ENCODE data around the gene EYS.

Gene EYS

DNA sequence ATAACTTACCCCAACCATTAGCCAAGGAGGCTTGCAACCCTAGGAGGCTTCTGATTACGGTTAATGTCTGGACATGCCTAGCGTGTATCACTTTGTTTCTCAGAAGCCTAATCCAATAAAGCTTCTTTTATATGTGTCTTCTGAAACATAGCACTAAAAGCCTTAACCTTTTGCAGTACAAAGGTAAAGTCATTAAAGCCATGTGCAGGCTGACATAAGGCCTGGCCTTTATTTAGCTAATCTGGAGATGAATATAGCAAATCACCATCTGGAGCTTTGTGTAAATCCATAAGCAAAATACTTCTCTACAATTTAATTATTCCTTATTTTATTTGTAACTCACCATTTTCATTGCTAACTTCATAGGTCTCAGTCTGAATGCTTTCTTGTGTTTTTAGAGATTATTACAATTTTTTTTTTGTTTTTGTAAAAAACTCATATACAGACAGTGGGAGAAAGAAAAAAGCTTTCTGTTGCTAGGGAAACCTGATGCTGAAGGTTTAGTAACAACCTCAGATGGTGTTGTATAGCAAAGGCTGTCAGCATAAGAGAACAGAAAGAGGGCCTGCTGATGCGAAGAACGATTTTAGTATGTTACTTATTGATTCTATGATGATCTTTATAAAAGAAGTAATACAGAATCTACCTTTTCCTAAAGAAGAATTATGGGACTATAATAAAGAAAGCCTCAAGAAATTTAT is at the start of gene EYS:
TSS of gene EYS (minus strand) at position 101 of the 701 bp plus-strand sequence. CDS start 211,816 bp downstream, outside the sequence.
- Histone ChIP-seq H3K27ac (ENCODE audit: low read depth, low read length) (no peak within 1 kb of the TSS), H3K4me3 (ENCODE audit: low read depth in 1 of 2, low read length in 2 of 2) (no peak within 1 kb of the TSS)

DNA sequence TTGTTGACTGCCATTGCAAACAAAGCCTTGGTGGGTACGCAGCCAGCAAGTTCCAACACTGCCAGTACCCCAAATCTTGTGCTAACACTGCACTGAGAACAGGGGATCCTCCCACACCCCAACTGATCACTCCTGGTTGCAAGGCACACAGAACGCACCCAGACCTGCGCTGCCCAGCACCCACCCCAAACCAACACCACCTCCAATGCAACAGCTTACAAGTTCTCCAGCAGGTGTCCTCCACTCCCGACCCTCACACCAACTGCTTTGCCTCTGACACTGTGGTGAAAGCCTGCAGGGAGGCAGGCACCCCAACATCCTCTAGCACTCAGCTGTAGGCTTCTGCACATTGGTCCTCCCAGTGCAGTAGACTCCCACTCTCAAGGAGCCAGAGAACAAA is 39.3 kb upstream of the EYS start:
- no peaks in the 10 kb centered on the region for H3K27me3 ChIP-seq (ENCODE audit: control insufficient read depth in 1 of 2, insufficient read depth in 2 of 2, low read length in 2 of 2)

More for the DNA sequence above, at the start of gene EYS:
- Histone ChIP-seq H3K36me3 (ENCODE audit: control insufficient read depth in 1 of 2, insufficient read depth in 2 of 2, low read length in 2 of 2) (no peaks in the 10 kb centered on the region), H3K27me3 (ENCODE audit: control insufficient read depth in 1 of 2, insufficient read depth in 2 of 2, low read length in 2 of 2) (no peaks in the 10 kb centered on the region), H3K9ac (ENCODE audit: low read depth in 1 of 2, low read length in 2 of 2) (no peak within 1 kb of the TSS), H3K4me1 (ENCODE audit: control insufficient read depth in 1 of 2, insufficient read depth in 2 of 2, low read length in 2 of 2) (no peaks in the 10 kb centered on the region), H3K9me3 (ENCODE audit: control insufficient read depth in 1 of 2, low read length in 2 of 2) (no peaks in the 10 kb centered on the region)

GRCh38 chr6:65745614-65746013 is 38.6 kb upstream of the EYS start:
- Histone ChIP-seq H3K9me3 (ENCODE audit: control insufficient read depth in 1 of 2, low read length in 2 of 2) (peaks cover 0 to 16% of the 10 kb centered on the region in 2 donors), H3K36me3 (ENCODE audit: control insufficient read depth in 1 of 2, insufficient read depth in 2 of 2, low read length in 2 of 2) (no peaks in the 10 kb centered on the region), H3K4me1 (ENCODE audit: control insufficient read depth in 1 of 2, insufficient read depth in 2 of 2, low read length in 2 of 2) (no peaks in the 10 kb centered on the region)

More for the DNA sequence above, 39.3 kb upstream of the EYS start:
- H3K4me3 ChIP-seq (ENCODE audit: low read depth in 1 of 2, low read length in 2 of 2), result no peak overlapping the region
- peaks cover 0 to 16% of the 10 kb centered on the region in 2 donors for H3K9me3 ChIP-seq (ENCODE audit: control insufficient read depth in 1 of 2, low read length in 2 of 2)
- H3K36me3 ChIP-seq (ENCODE audit: control insufficient read depth in 1 of 2, insufficient read depth in 2 of 2, low read length in 2 of 2), result no peaks in the 10 kb centered on the region
- H3K4me1 ChIP-seq (ENCODE audit: control insufficient read depth in 1 of 2, insufficient read depth in 2 of 2, low read length in 2 of 2), result no peaks in the 10 kb centered on the region
- H3K9ac ChIP-seq (ENCODE audit: low read depth in 1 of 2, low read length in 2 of 2), result no peak overlapping the region
- H3K27ac ChIP-seq (ENCODE audit: low read depth, low read length), result no peak overlapping the region

GRCh38 chr6:65728879-65729479 is 22.0 kb upstream of the EYS start:
- Histone ChIP-seq H3K36me3 (ENCODE audit: control insufficient read depth in 1 of 2, insufficient read depth in 2 of 2, low read length in 2 of 2) (no peaks in the 10 kb centered on the region), H3K9ac (ENCODE audit: low read depth in 1 of 2, low read length in 2 of 2) (no peak overlapping the region), H3K9me3 (ENCODE audit: control insufficient read depth in 1 of 2, low read length in 2 of 2) (peaks cover 0 to 6% of the 10 kb centered on the region in 2 donors), H3K27me3 (ENCODE audit: control insufficient read depth in 1 of 2, insufficient read depth in 2 of 2, low read length in 2 of 2) (no peaks in the 10 kb centered on the region), H3K4me3 (ENCODE audit: low read depth in 1 of 2, low read length in 2 of 2) (no peak overlapping the region), H3K27ac (ENCODE audit: low read depth, low read length) (no peak overlapping the region), H3K4me1 (ENCODE audit: control insufficient read depth in 1 of 2, insufficient read depth in 2 of 2, low read length in 2 of 2) (no peaks in the 10 kb centered on the region)

More at GRCh38 chr6:65745614-65746013, 38.6 kb upstream of the EYS start:
- Histone ChIP-seq H3K27ac (ENCODE audit: low read depth, low read length) (no peak overlapping the region), H3K27me3 (ENCODE audit: control insufficient read depth in 1 of 2, insufficient read depth in 2 of 2, low read length in 2 of 2) (no peaks in the 10 kb centered on the region), H3K9ac (ENCODE audit: low read depth in 1 of 2, low read length in 2 of 2) (no peak overlapping the region), H3K4me3 (ENCODE audit: low read depth in 1 of 2, low read length in 2 of 2) (no peak overlapping the region)

GRCh38 chr6:65719101-65719500 is 12.1 kb upstream of the EYS start:
- H3K9me3 ChIP-seq (ENCODE audit: control insufficient read depth in 1 of 2, low read length in 2 of 2), result no peaks in the 10 kb centered on the region

GRCh38 chr6:65711531-65711930 is 4.5 kb upstream of the EYS start:
- Histone ChIP-seq H3K4me1 (ENCODE audit: control insufficient read depth in 1 of 2, insufficient read depth in 2 of 2, low read length in 2 of 2) (no peaks in the 10 kb centered on the region), H3K27ac (ENCODE audit: low read depth, low read length) (no peak overlapping the region), H3K4me3 (ENCODE audit: low read depth in 1 of 2, low read length in 2 of 2) (no peak overlapping the region), H3K9ac (ENCODE audit: low read depth in 1 of 2, low read length in 2 of 2) (no peak overlapping the region), H3K27me3 (ENCODE audit: control insufficient read depth in 1 of 2, insufficient read depth in 2 of 2, low read length in 2 of 2) (no peaks in the 10 kb centered on the region), H3K36me3 (ENCODE audit: control insufficient read depth in 1 of 2, insufficient read depth in 2 of 2, low read length in 2 of 2) (no peaks in the 10 kb centered on the region), H3K9me3 (ENCODE audit: control insufficient read depth in 1 of 2, low read length in 2 of 2) (no peaks in the 10 kb centered on the region)

More at GRCh38 chr6:65719101-65719500, 12.1 kb upstream of the EYS start:
- H3K4me1 ChIP-seq (ENCODE audit: control insufficient read depth in 1 of 2, insufficient read depth in 2 of 2, low read length in 2 of 2), result no peaks in the 10 kb centered on the region
- H3K36me3 ChIP-seq (ENCODE audit: control insufficient read depth in 1 of 2, insufficient read depth in 2 of 2, low read length in 2 of 2), result no peaks in the 10 kb centered on the region
- no peak overlapping the region for H3K27ac ChIP-seq (ENCODE audit: low read depth, low read length)
- no peak overlapping the region for H3K4me3 ChIP-seq (ENCODE audit: low read depth in 1 of 2, low read length in 2 of 2)
- no peaks in the 10 kb centered on the region for H3K27me3 ChIP-seq (ENCODE audit: control insufficient read depth in 1 of 2, insufficient read depth in 2 of 2, low read length in 2 of 2)
- no peak overlapping the region for H3K9ac ChIP-seq (ENCODE audit: low read depth in 1 of 2, low read length in 2 of 2)

- Histone ChIP-seq H3K36me3 (ENCODE audit: control insufficient read depth in 1 of 2, insufficient read depth in 2 of 2, low read length in 2 of 2) (no peaks in the 10 kb centered on the region), H3K4me3 (ENCODE audit: low read depth in 1 of 2, low read length in 2 of 2) (no peak overlapping the region), H3K27me3 (ENCODE audit: control insufficient read depth in 1 of 2, insufficient read depth in 2 of 2, low read length in 2 of 2) (no peaks in the 10 kb centered on the region), H3K27ac (ENCODE audit: low read depth, low read length) (no peak overlapping the region), H3K4me1 (ENCODE audit: control insufficient read depth in 1 of 2, insufficient read depth in 2 of 2, low read length in 2 of 2) (no peaks in the 10 kb centered on the region), H3K9ac (ENCODE audit: low read depth in 1 of 2, low read length in 2 of 2) (no peak overlapping the region), H3K9me3 (ENCODE audit: control insufficient read depth in 1 of 2, low read length in 2 of 2) (no peaks in the 10 kb centered on the region)
Measured at GRCh38 chr6:65709099-65709830, 2.2 kb upstream of the EYS start.

DNA sequence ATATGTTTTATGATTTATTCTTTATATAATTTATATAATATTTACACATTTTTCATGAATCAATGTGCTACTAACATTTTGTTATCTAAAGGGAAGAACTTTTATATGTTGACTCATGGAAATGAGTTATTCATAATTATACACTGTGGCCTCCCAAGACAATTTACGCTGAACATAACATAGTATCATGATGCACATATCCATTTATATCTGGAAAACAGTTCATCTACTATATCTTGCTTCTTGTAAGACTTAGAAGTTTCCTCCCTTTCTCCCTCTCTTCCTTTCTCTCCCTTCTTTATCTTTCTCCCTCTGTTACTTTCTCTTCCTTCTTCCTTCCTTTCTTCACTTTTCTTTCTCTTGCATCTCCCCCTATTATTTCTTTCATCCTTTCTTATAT is 1.1 kb upstream of the EYS start:
- Histone ChIP-seq H3K9ac (ENCODE audit: low read depth in 1 of 2, low read length in 2 of 2) (no peak overlapping the region), H3K9me3 (ENCODE audit: control insufficient read depth in 1 of 2, low read length in 2 of 2) (no peaks in the 10 kb centered on the region), H3K4me3 (ENCODE audit: low read depth in 1 of 2, low read length in 2 of 2) (no peak overlapping the region), H3K4me1 (ENCODE audit: control insufficient read depth in 1 of 2, insufficient read depth in 2 of 2, low read length in 2 of 2) (no peaks in the 10 kb centered on the region), H3K27me3 (ENCODE audit: control insufficient read depth in 1 of 2, insufficient read depth in 2 of 2, low read length in 2 of 2) (no peaks in the 10 kb centered on the region), H3K36me3 (ENCODE audit: control insufficient read depth in 1 of 2, insufficient read depth in 2 of 2, low read length in 2 of 2) (no peaks in the 10 kb centered on the region), H3K27ac (ENCODE audit: low read depth, low read length) (no peak overlapping the region)

DNA sequence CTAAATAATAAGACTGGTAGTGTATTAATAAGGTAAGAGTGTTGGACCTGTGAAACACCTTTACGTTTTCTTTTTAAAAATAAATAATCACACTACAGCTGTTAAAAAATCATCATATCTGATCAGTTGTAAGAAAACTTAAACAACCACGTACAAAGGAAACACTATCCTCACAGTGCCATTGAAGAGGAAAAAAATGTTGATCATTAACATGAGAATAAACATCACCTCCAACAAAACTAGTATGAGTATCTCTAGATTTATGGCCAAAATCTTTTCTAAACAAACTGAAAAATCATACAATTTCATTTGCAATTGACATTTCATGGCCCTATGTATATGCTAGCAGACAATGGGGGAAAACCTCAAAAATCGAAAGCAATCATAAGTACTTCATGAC is 590 bp downstream of the EYS start:
- no peak overlapping the region for H3K9ac ChIP-seq (ENCODE audit: low read depth in 1 of 2, low read length in 2 of 2)

GRCh38 chr6:65701325-65701724 is 5.7 kb downstream of the EYS start:
- Histone ChIP-seq H3K9ac (ENCODE audit: low read depth in 1 of 2, low read length in 2 of 2) (no peak overlapping the region), H3K36me3 (ENCODE audit: control insufficient read depth in 1 of 2, insufficient read depth in 2 of 2, low read length in 2 of 2) (no peaks in the 10 kb centered on the region), H3K4me1 (ENCODE audit: control insufficient read depth in 1 of 2, insufficient read depth in 2 of 2, low read length in 2 of 2) (no peaks in the 10 kb centered on the region), H3K27ac (ENCODE audit: low read depth, low read length) (no peak overlapping the region), H3K27me3 (ENCODE audit: control insufficient read depth in 1 of 2, insufficient read depth in 2 of 2, low read length in 2 of 2) (no peaks in the 10 kb centered on the region), H3K4me3 (ENCODE audit: low read depth in 1 of 2, low read length in 2 of 2) (no peak overlapping the region), H3K9me3 (ENCODE audit: control insufficient read depth in 1 of 2, low read length in 2 of 2) (no peaks in the 10 kb centered on the region)

More for the DNA sequence above, 590 bp downstream of the EYS start:
- Histone ChIP-seq H3K9me3 (ENCODE audit: control insufficient read depth in 1 of 2, low read length in 2 of 2) (no peaks in the 10 kb centered on the region), H3K27me3 (ENCODE audit: control insufficient read depth in 1 of 2, insufficient read depth in 2 of 2, low read length in 2 of 2) (no peaks in the 10 kb centered on the region), H3K4me3 (ENCODE audit: low read depth in 1 of 2, low read length in 2 of 2) (no peak overlapping the region), H3K4me1 (ENCODE audit: control insufficient read depth in 1 of 2, insufficient read depth in 2 of 2, low read length in 2 of 2) (no peaks in the 10 kb centered on the region), H3K36me3 (ENCODE audit: control insufficient read depth in 1 of 2, insufficient read depth in 2 of 2, low read length in 2 of 2) (no peaks in the 10 kb centered on the region), H3K27ac (ENCODE audit: low read depth, low read length) (no peak overlapping the region)
